ENCODE data around the gene KMT5B.

KMT5B gene

GRCh38 chr11:68120273-68121066, 92.6 kb downstream of the KMT5B start:
- DNase-seq (ENCODE audit: low read depth, low spot score) = no peak

DNA sequence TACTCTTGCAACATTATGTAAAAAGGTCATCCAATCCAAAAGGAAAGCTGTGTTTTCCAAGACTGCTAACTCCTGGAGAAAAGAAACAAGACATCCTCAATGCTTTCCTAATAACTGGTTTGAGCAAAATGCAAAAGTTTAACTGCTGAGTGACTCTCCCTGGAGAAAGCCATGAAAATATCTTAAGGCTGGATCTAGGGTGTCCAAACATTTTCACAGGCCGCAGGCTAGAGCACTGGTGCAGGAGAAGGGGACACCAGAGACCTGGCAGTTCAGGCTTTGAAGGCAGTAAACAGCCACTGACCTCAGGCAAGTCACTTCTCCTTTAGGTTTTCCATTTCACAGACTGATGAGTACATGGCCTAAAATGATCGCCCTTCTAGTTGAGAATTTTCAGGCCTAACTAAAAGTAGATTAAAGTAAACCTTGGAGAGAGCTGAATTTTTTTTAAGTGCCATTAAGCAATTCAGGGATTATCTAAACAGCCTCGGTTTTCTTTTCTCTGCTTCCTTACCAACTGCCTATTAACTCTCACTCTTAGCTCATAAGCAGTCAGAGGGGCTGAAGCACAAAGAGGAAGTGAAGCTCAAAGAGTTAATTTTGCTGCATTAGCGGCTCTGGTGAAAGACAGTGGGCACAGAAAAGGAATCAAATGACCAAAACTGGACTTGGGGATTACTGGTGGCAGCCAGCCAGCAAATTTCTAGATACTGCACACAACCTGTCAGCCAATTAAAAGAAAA, 94.2 kb downstream of the KMT5B start:
- no peak for DNase-seq (ENCODE audit: low read depth, low spot score)

DNA sequence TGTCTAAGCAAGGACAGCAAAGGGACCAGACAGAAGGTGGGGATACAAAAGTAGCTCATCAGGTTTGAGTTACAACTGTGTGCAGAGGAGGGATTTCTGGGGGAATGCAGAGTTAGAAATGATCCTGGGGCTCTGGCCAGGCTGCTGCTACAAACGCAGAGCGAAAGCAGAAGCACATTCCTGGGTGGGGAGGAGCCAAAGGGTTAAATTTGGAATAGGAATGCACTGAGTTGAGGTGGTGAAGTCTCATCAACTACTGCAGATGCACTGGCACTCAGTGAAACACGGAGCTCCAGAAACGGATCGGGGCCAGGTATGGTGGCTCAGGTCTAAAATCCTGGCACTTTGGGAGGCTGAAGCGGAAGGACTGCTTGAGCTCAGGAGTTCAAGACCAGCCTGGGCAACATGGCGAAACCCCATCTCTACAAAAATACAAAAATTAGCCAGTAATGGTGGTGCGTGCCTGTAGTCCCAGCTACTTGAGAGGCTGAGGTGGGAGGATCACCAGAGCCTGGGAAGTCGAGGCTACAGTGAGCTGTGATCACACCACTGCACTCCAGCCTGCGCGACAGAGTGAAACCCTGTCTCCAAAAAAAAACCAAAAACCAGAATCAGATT, 95.1 kb downstream of the KMT5B start:
- DNase-seq (ENCODE audit: low read depth, low spot score) = no peak

GRCh38 chr11:68116974-68117373, 96.1 kb downstream of the KMT5B start:
- DNase-seq (ENCODE audit: low read depth, low spot score) = no peak

- no peak for DNase-seq (ENCODE audit: low read depth, low spot score)
Observed at GRCh38 chr11:68116126-68116525, 97.0 kb downstream of the KMT5B start.

DNA sequence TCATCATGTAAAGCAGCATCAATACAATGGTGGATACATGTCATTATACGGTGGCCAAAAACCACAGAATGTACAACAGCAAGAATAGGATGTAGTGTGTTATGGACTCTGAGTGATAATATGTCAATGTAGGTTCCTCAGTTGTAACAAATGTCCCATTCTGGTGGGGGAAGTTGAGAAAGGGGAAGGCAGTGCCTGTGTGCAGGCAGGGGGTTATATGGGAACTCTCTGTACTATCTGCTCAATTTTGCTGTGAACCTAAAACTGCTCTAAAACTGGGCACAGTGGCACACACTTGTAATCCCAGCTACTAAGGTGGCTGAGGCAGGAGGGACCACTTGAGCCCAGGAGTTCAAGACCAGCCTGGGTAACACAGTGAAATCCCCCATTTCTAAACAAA, 97.8 kb downstream of the KMT5B start:
- no peak for DNase-seq (ENCODE audit: low read depth, low spot score)

- no peak for DNase-seq (ENCODE audit: low read depth, low spot score)
Observed at GRCh38 chr11:68113986-68114385, 99.1 kb downstream of the KMT5B start.

GRCh38 chr11:68107689-68108088, 105.4 kb downstream of the KMT5B start:
- DNase-seq (ENCODE audit: low read depth, low spot score) = no peak

GRCh38 chr11:68106165-68106940, 106.7 kb downstream of the KMT5B start:
- DNase-seq (ENCODE audit: low read depth, low spot score) = no peak

All from brain pericyte (primary cell).